ENCODE results near the gene SLC25A42.

The SLC25A42 gene

DNA sequence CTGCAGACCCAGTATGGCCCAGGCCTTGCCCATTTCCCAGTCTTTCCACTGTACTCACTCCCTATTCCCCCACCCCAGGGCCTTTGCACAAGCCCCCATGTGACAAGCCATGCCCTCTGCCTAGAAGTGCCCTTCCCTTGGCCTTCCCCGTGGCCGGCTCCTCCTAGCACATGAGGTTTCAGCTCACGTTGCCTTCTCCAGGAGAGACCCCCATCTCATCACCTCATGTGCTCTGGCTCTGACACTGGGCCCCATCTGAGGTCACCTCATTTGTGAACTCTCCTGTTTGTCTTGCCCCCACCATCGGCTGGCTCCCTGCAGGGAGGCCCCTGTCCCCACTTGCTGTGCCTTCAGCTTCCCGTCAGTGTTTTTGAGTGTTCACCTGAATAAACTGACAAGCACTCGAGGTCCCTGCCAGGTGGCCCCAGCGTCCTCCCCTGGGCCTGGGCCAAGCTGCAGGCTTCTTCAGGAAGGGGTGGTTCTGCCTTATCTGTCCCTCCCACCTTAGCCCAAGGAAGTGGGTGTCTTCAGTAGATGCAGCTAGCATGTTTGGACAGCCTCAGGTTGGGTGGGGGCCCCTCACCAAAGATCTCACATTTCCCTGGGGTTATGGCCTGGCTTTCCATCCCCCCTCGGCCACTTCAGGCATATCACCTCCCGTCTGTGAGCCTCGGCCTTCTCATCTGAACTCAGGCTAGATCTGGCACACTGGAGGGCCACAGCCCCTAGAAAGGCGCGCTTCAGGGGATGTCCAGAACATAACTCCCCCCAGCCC is 3.8 kb upstream of the SLC25A42 start:
- no peak overlapping the region for H2BK5ac ChIP-seq (ENCODE audit: low read depth, low read length, poor library complexity, severe bottlenecking)
- WGBS = 93% methylated on average over 12 of the region's 12 CpGs

DNA sequence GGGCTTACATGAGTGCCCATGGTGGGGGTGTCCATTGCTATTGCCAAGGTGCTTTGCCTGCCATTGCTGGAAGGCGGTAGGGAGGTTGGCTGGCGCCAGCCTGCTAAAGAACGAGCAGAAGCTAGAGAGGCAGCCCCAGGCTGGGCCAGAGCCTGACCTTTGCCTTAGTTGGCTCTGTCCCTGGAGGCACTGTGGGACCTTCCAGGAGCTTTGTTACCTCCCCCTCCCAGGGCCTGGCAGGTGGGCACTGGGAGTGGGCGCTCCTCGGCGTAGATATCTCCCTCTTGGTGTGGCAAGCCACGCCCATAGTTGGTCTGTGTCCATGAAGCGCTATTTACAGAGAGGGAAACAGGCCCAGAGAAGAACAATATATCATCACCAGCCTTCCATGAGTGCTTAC is 2.3 kb upstream of the SLC25A42 start:
- Histone ChIP-seq H3K4me3 (ENCODE audit: insufficient read depth in 1 of 2, low read depth in 1 of 2, low read length in 2 of 2) (no peak overlapping the region), H2AFZ (ENCODE audit: low read depth, low read length) (no peak overlapping the region), H4K91ac (ENCODE audit: low read length) (no peak overlapping the region), H3K79me1 (replicated peaks; ENCODE audit: low read length, poor library complexity, severe bottlenecking) (peaks cover 11% of the 10 kb centered on the region), H3K23ac (ENCODE audit: low read length in 2 of 2) (no peak overlapping the region), H3K36me3 (ENCODE audit: control insufficient read depth in 1 of 2, insufficient read depth in 2 of 2, low read depth in 1 of 2, low read length in 2 of 2) (peaks cover 28 to 49% of the 10 kb centered on the region in 2 experiments), H3K9me3 (ENCODE audit: control insufficient read depth, low read length) (no peaks in the 10 kb centered on the region), H3K18ac (ENCODE audit: low read depth in 1 of 2, low read length in 2 of 2) (no peak overlapping the region), H2BK15ac (ENCODE audit: low read depth, poor library complexity, severe bottlenecking) (no peak overlapping the region), H3K27ac (ENCODE audit: low read length, poor library complexity, severe bottlenecking) (no peak overlapping the region), H3K9ac (ENCODE audit: low read length) (no peak overlapping the region), H2BK5ac (ENCODE audit: low read depth, low read length, poor library complexity, severe bottlenecking) (no peak overlapping the region), H2BK120ac (ENCODE audit: low read depth, low read length) (no peak overlapping the region), H3K27me3 (ENCODE audit: control insufficient read depth in 1 of 2, insufficient read depth in 1 of 2, low read length in 2 of 2) (no peaks in the 10 kb centered on the region), H2AK5ac (ENCODE audit: low read length, severe bottlenecking) (no peak overlapping the region), H3K14ac (ENCODE audit: low read length in 2 of 2) (no peak overlapping the region), H2BK12ac (ENCODE audit: low read length in 2 of 2) (no peak overlapping the region), H3K4me2 (ENCODE audit: low read length, poor library complexity, severe bottlenecking) (no peak overlapping the region), H4K8ac (ENCODE audit: low read length) (no peak overlapping the region), H3K4ac (ENCODE audit: low read depth in 1 of 2, low read length in 2 of 2) (no peak overlapping the region), H3K4me1 (ENCODE audit: control insufficient read depth, insufficient read depth, low read depth, low read length) (peaks cover 25% of the 10 kb centered on the region)
- no peak for DNase-seq
- 98% methylated on average over 7 of the region's 8 CpGs for WGBS

More for the DNA sequence above, 3.8 kb upstream of the SLC25A42 start:
- no peak overlapping the region for H3K23ac ChIP-seq (ENCODE audit: low read length in 2 of 2)
- no peak overlapping the region for H3K14ac ChIP-seq (ENCODE audit: low read length in 2 of 2)
- H3K4ac ChIP-seq (ENCODE audit: low read depth in 1 of 2, low read length in 2 of 2) = no peak overlapping the region
- no peak overlapping the region for H3K9ac ChIP-seq (ENCODE audit: low read length)
- H4K91ac ChIP-seq (ENCODE audit: low read length) = no peak overlapping the region
- H2AFZ ChIP-seq (ENCODE audit: low read depth, low read length) = no peak overlapping the region
- DNase-seq = no peak
- H3K18ac ChIP-seq (ENCODE audit: low read depth in 1 of 2, low read length in 2 of 2) = no peak overlapping the region
- no peaks in the 10 kb centered on the region for H3K9me3 ChIP-seq (ENCODE audit: control insufficient read depth, low read length)
- H3K27ac ChIP-seq (ENCODE audit: low read length, poor library complexity, severe bottlenecking) = no peak overlapping the region
- H3K79me1 ChIP-seq (replicated peaks; ENCODE audit: low read length, poor library complexity, severe bottlenecking) = peaks cover 14% of the 10 kb centered on the region
- no peak overlapping the region for H2BK15ac ChIP-seq (ENCODE audit: low read depth, poor library complexity, severe bottlenecking)
- no peak overlapping the region for H2BK120ac ChIP-seq (ENCODE audit: low read depth, low read length)
- H3K27me3 ChIP-seq (ENCODE audit: control insufficient read depth in 1 of 2, insufficient read depth in 1 of 2, low read length in 2 of 2) = no peaks in the 10 kb centered on the region
- H3K4me2 ChIP-seq (ENCODE audit: low read length, poor library complexity, severe bottlenecking) = no peak overlapping the region
- H4K8ac ChIP-seq (ENCODE audit: low read length) = no peak overlapping the region
- H2AK5ac ChIP-seq (ENCODE audit: low read length, severe bottlenecking) = no peak overlapping the region
- H3K36me3 ChIP-seq (ENCODE audit: control insufficient read depth in 1 of 2, insufficient read depth in 2 of 2, low read depth in 1 of 2, low read length in 2 of 2) = peaks cover 38 to 60% of the 10 kb centered on the region in 2 experiments
- no peak overlapping the region for H2BK12ac ChIP-seq (ENCODE audit: low read length in 2 of 2)
- no peak overlapping the region for H3K4me3 ChIP-seq (ENCODE audit: insufficient read depth in 1 of 2, low read depth in 1 of 2, low read length in 2 of 2)
- peaks cover 25% of the 10 kb centered on the region for H3K4me1 ChIP-seq (ENCODE audit: control insufficient read depth, insufficient read depth, low read depth, low read length)

DNA sequence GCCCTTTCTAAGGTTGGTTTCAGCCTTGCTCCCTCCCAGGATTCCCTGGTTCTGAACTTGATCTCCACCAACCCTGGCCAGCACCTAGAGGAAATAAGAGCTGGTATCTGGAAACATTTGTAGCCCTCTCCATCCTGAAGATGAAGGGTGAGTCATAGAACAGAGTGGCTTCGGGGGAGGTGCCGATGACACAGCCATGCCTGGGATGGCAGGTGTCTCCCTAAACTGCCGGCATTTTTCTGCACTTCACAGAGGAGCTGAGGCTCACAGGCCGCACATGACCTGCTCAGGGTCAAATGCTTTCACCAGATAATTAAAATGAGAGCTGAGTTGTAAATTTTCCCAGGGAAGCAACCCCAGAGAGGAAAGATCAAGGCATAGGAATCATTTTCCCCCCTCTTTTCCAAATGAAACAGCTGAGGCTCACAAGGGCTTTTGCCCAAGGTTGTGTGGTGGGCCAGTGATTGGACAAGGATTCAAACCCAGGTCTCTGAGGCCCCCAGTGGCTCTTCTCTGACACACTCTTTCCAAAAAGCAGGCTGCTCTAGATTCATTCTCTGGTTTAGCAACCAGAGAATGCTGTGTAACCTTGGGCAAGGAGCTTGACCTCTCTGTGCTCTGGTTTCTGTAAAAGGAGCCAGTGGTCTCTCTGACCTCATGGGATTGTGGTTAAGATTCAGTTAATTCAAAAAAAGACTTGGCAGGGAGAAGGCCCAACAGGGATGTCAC is 1.2 kb upstream of the SLC25A42 start:
- H3K9me3 ChIP-seq (ENCODE audit: control insufficient read depth, low read length) = no peaks in the 10 kb centered on the region
- H2AFZ ChIP-seq (ENCODE audit: low read depth, low read length) = no peak overlapping the region
- H3K18ac ChIP-seq (ENCODE audit: low read depth in 1 of 2, low read length in 2 of 2) = no peak overlapping the region
- H4K91ac ChIP-seq (ENCODE audit: low read length) = no peak overlapping the region
- H2BK120ac ChIP-seq (ENCODE audit: low read depth, low read length) = no peak overlapping the region
- no peak overlapping the region for H2AK5ac ChIP-seq (ENCODE audit: low read length, severe bottlenecking)
- H3K79me1 ChIP-seq (replicated peaks; ENCODE audit: low read length, poor library complexity, severe bottlenecking) = peaks cover 13% of the 10 kb centered on the region
- no peak overlapping the region for H2BK15ac ChIP-seq (ENCODE audit: low read depth, poor library complexity, severe bottlenecking)
- peak; percentile 40 for DNase-seq
- H3K36me3 ChIP-seq (ENCODE audit: control insufficient read depth in 1 of 2, insufficient read depth in 2 of 2, low read depth in 1 of 2, low read length in 2 of 2) = peaks cover 18 to 38% of the 10 kb centered on the region in 2 experiments
- H2BK5ac ChIP-seq (ENCODE audit: low read depth, low read length, poor library complexity, severe bottlenecking) = no peak overlapping the region
- no peak overlapping the region for H3K23ac ChIP-seq (ENCODE audit: low read length in 2 of 2)
- H3K4me3 ChIP-seq (ENCODE audit: insufficient read depth in 1 of 2, low read depth in 1 of 2, low read length in 2 of 2) = peak overlapping the region in 1 of 2 experiments; percentile 91
- H3K14ac ChIP-seq (ENCODE audit: low read length in 2 of 2) = no peak overlapping the region
- 37% methylated on average over 4 of the region's 4 CpGs for WGBS
- peak overlapping the region; percentile 35 for H4K8ac ChIP-seq (ENCODE audit: low read length)
- peak overlapping the region in 1 of 2 experiments; percentile 15 for H2BK12ac ChIP-seq (ENCODE audit: low read length in 2 of 2)
- no peaks in the 10 kb centered on the region for H3K27me3 ChIP-seq (ENCODE audit: control insufficient read depth in 1 of 2, insufficient read depth in 1 of 2, low read length in 2 of 2)
- H3K27ac ChIP-seq (ENCODE audit: low read length, poor library complexity, severe bottlenecking) = no peak overlapping the region
- no peak overlapping the region for H3K4me2 ChIP-seq (ENCODE audit: low read length, poor library complexity, severe bottlenecking)
- peak overlapping the region; percentile 76 for H3K9ac ChIP-seq (ENCODE audit: low read length)
- H3K4ac ChIP-seq (ENCODE audit: low read depth in 1 of 2, low read length in 2 of 2) = no peak overlapping the region
- H3K4me1 ChIP-seq (ENCODE audit: control insufficient read depth, insufficient read depth, low read depth, low read length) = peaks cover 22% of the 10 kb centered on the region

DNA sequence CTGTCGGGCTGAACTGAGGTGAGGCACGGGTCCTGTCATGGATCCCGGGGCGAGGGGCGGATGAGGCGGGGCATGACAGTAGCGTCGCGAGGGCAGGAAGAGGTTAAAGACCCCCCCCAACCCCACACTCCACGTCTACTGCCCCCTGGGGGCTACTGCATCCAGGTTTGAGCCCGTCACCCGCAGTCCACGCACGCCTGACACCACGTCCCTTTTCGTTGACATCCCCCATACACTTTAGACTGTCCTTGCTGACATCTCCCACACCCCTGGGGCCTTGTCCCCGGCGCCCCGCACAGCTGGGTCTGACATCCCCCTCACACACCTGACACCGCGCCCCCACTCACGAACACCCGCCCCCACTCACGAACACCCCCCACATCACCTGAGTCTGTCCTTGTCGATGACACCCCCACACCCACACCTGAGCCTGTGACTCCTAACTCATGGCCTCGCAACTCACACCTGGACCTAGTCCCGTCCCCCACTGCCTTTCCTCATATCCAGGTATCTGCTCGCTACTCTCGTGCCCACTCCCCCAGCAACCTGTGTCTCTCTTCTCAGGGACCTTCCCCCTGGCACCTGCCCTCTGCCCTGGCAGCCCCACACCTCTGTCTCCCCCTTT is 416 bp downstream of the SLC25A42 start:
- peak overlapping the region; percentile 82 to 91 for H3K4me3 ChIP-seq (ENCODE audit: insufficient read depth in 1 of 2, low read depth in 1 of 2, low read length in 2 of 2)
- peak overlapping the region; percentile 78 for H2AFZ ChIP-seq (ENCODE audit: low read depth, low read length)
- H3K4ac ChIP-seq (ENCODE audit: low read depth in 1 of 2, low read length in 2 of 2) = peak overlapping the region in 1 of 2 experiments; percentile 51
- peaks cover 22% of the 10 kb centered on the region for H3K4me1 ChIP-seq (ENCODE audit: control insufficient read depth, insufficient read depth, low read depth, low read length)
- peaks cover 6 to 22% of the 10 kb centered on the region in 2 experiments for H3K36me3 ChIP-seq (ENCODE audit: control insufficient read depth in 1 of 2, insufficient read depth in 2 of 2, low read depth in 1 of 2, low read length in 2 of 2)
- H4K8ac ChIP-seq (ENCODE audit: low read length) = peak overlapping the region; percentile 78
- no peak overlapping the region for H2BK120ac ChIP-seq (ENCODE audit: low read depth, low read length)
- peak overlapping the region; percentile 85 for H3K9ac ChIP-seq (ENCODE audit: low read length)
- H4K91ac ChIP-seq (ENCODE audit: low read length) = no peak overlapping the region
- no peak for DNase-seq
- WGBS = 13% methylated on average over 21 of the region's 29 CpGs
- H3K27ac ChIP-seq (ENCODE audit: low read length, poor library complexity, severe bottlenecking) = no peak overlapping the region
- no peaks in the 10 kb centered on the region for H3K27me3 ChIP-seq (ENCODE audit: control insufficient read depth in 1 of 2, insufficient read depth in 1 of 2, low read length in 2 of 2)
- H3K9me3 ChIP-seq (ENCODE audit: control insufficient read depth, low read length) = no peaks in the 10 kb centered on the region
- H3K79me1 ChIP-seq (replicated peaks; ENCODE audit: low read length, poor library complexity, severe bottlenecking) = peaks cover 7% of the 10 kb centered on the region
- H3K18ac ChIP-seq (ENCODE audit: low read depth in 1 of 2, low read length in 2 of 2) = peak overlapping the region in 1 of 2 experiments; percentile 78
- peak overlapping the region; percentile 97 for H3K4me2 ChIP-seq (ENCODE audit: low read length, poor library complexity, severe bottlenecking)
- H2BK5ac ChIP-seq (ENCODE audit: low read depth, low read length, poor library complexity, severe bottlenecking) = no peak overlapping the region
- H2AK5ac ChIP-seq (ENCODE audit: low read length, severe bottlenecking) = no peak overlapping the region
- no peak overlapping the region for H2BK12ac ChIP-seq (ENCODE audit: low read length in 2 of 2)
- peak overlapping the region in 1 of 2 experiments; percentile 53 for H3K14ac ChIP-seq (ENCODE audit: low read length in 2 of 2)
- peak overlapping the region in 1 of 2 experiments; percentile 79 for H3K23ac ChIP-seq (ENCODE audit: low read length in 2 of 2)
- H2BK15ac ChIP-seq (ENCODE audit: low read depth, poor library complexity, severe bottlenecking) = no peak overlapping the region

All from mesenchymal stem cell (in vitro differentiated cells and primary cell).